PC-9 (cell line): ENCODE results near the gene INO80. TPM values are rescaled to one million over a fixed set of nuclear protein-coding genes. Genes with fewer than 3 reads are reported as not detected.
"Not testable (repeated sequence)": the region's sequence is repeated elsewhere in the genome, so short reads cannot be mapped to it uniquely, and the experiment has no call there.

Experiments
- BruUV-seq: library from RNA; stranded (reverse); fragments of 400-500 nt; replicated peaks from 2 replicates; lab custom pipeline; 2021; lab: Mats Ljungman, UMichigan
- CTCF ChIA-PET: fragments of 300-600 bp; sonication (Branson Sonifier 250); formaldehyde crosslinking; loops from one replicate; lab custom pipeline; 2022; ENCODE audit warnings: antibody characterized with exemption; lab: Charles Lee
- POLR2A ChIA-PET: fragments of 300-600 bp; sonication (Branson Sonifier 250); formaldehyde crosslinking; loops from one replicate; lab custom pipeline; 2022; ENCODE audit warnings: antibody characterized with exemption; ENCODE audit not compliant: unreplicated experiment; lab: Charles Lee
- DNase-seq, 2 experiments: peaks; one replicate each; pipeline versions ENCODE4 v3.0.0 to v3.0.0-alpha.2; 2015 to 2022; ENCODE audit warnings: mixed read lengths in 1 of 2
- H2AFZ ChIP-seq: fragments of 200-600 bp; sonication (generic); 2 replicates; pipeline ENCODE4 v1.8.1; 2017; ENCODE audit warnings: antibody characterized with exemption
- H3F3A ChIP-seq: fragments of 200-600 bp; sonication (generic); 2 replicates; pipeline ENCODE4 v1.8.1; 2017; ENCODE audit warnings: antibody characterized with exemption, mild to moderate bottlenecking, low read depth; ENCODE audit not compliant: insufficient read depth
- H3K27ac ChIP-seq: fragments of 200-600 bp; sonication (generic); 2 replicates; pipeline ENCODE4 v1.6.1; 2016; ENCODE audit warnings: mixed run types
- H3K27me3 ChIP-seq: fragments of 200-600 bp; sonication (generic); 2 replicates; pipeline ENCODE4 v1.6.1; 2016; ENCODE audit warnings: low read depth, mixed run types; ENCODE audit not compliant: insufficient read depth
- H3K36me3 ChIP-seq: fragments of 200-600 bp; sonication (generic); 2 replicates; pipeline ENCODE4 v1.6.1; 2016; ENCODE audit warnings: low read depth, mixed run types
- H3K4me1 ChIP-seq: fragments of 200-600 bp; sonication (generic); replicated peaks from 2 replicates; pipeline ENCODE4 v1.6.1; 2016; ENCODE audit warnings: mixed run types; ENCODE audit not compliant: insufficient read depth
- H3K4me2 ChIP-seq: fragments of 200-600 bp; sonication (generic); 2 replicates; pipeline ENCODE4 v1.6.1; 2017; ENCODE audit warnings: mixed run types
- H3K4me3 ChIP-seq: fragments of 200-600 bp; sonication (generic); 2 replicates; pipeline ENCODE4 v1.6.1; 2016; ENCODE audit warnings: mixed run types
- H3K79me2 ChIP-seq: fragments of 200-600 bp; sonication (generic); 2 replicates; pipeline ENCODE4 v1.6.1; 2017; ENCODE audit warnings: low read depth, mixed run types
- H3K9me2 ChIP-seq: fragments of 200-600 bp; sonication (generic); 2 replicates; pipeline ENCODE4 v1.8.1; 2017; ENCODE audit warnings: mild to moderate bottlenecking; ENCODE audit not compliant: insufficient read depth
- H3K9me3 ChIP-seq: fragments of 200-600 bp; sonication (generic); 2 replicates; pipeline ENCODE4 v1.8.1; 2016; ENCODE audit warnings: low read depth; ENCODE audit not compliant: insufficient read depth
- H4K20me1 ChIP-seq: fragments of 200-600 bp; sonication (generic); 2 replicates; pipeline ENCODE4 v1.8.1; 2017; ENCODE audit not compliant: insufficient read depth
- CTCF ChIP-seq: fragments of 200-600 bp; sonication (generic); conservative IDR thresholded peaks from 2 replicates; pipeline ENCODE4 v1.6.1; 2017; ENCODE audit warnings: mixed run types, antibody characterized with exemption, mild to moderate bottlenecking, moderate library complexity
- EZH2 ChIP-seq: fragments of 200-600 bp; sonication (generic); IDR thresholded peaks from 2 replicates; pipeline ENCODE4 v1.8.0; 2017; ENCODE audit warnings: antibody characterized with exemption, low read depth
- intact Hi-C: fragments of 100-400 bp; cut with micrococcal nuclease; formaldehyde crosslinking; loops from one replicate; pipeline ENCODE4 v1.10.0; 2022; ENCODE audit not compliant: unreplicated experiment
- total RNA-seq: library from RNA; stranded (reverse); gene quantifications from 2 replicates; pipeline ENCODE4 v1.2.3, GENCODE V29; 2021

INO80 gene
- total RNA-seq, 1 experiment from 2014 or later: 18.8 TPM

DNA sequence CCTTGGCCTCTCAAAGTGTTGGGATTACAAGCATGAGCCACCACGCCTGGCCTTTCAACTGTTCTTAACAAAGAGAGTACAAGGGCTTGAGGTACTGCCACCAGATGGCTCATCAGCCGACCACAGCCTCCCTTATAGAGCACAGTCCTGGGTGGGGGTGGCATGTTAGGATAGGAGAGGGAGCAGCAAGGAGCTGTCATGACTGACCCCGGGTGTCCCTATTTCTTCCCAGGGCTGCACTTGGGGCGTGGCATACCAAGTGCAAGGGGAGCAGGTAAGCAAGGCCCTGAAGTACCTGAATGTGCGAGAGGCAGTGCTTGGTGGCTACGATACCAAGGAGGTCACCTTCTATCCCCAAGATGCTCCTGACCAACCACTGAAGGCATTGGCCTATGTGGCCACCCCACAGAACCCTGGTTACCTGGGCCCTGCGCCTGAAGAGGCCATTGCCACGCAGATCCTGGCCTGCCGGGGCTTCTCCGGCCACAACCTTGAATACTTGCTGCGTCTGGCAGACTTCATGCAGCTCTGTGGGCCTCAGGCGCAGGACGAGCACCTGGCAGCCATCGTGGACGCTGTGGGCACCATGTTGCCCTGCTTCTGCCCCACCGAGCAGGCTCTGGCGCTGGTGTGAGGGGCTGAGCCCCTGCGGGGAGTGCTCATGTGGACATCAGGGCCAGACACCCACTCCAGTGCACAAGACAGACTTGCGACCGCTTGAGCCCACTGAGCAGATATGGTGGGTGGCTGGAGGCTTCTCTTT is 160.8 kb downstream of the INO80 start:
- POLR2A ChIA-PET: no interaction called here
- H3K4me3 ChIP-seq: no peak overlapping the region

GRCh38 chr15:40954158-40954848 is 161.8 kb downstream of the INO80 start:
- peaks cover 13% of the 10 kb centered on the region for H3K4me1 ChIP-seq
- POLR2A ChIA-PET, H3K27ac ChIP-seq, DNase-seq, BruUV-seq, H3K9me2 ChIP-seq, H2AFZ ChIP-seq, H3K79me2 ChIP-seq, H3F3A ChIP-seq, H3K27me3 ChIP-seq, H3K36me3 ChIP-seq, H3K9me3 ChIP-seq, intact Hi-C loops: not testable (repeated sequence)
- H4K20me1 ChIP-seq: peaks cover 28% of the 10 kb centered on the region
- CTCF ChIA-PET: interaction anchor here (0.7 to 0.8 kb wide), 2 partner anchors 9 to 244 kb away, joined by 3 read pairs; no protein-coding TSS in a partner anchor
- H3K4me3 ChIP-seq: peak overlapping the region; percentile 83
- peak overlapping the region; percentile 93 for H3K4me2 ChIP-seq

More for the DNA sequence above, 160.8 kb downstream of the INO80 start:
- Histone ChIP-seq H3K9me2 (no peaks in the 10 kb centered on the region), H3K4me1 (peaks cover 15% of the 10 kb centered on the region), H2AFZ (no peak overlapping the region), H3K27me3 (no peaks in the 10 kb centered on the region), H4K20me1 (peaks cover 28% of the 10 kb centered on the region), H3K36me3 (0 out of 2 replicates have a peak, but pooled peaks cover 9% of the 10 kb centered on the region), H3F3A (peaks cover 8% of the 10 kb centered on the region), H3K4me2 (peak overlapping the region; percentile 93), H3K9me3 (no peaks in the 10 kb centered on the region), H3K27ac (no peak overlapping the region), H3K79me2 (0 out of 2 replicates have a peak, but pooled peaks cover 4% of the 10 kb centered on the region)
- no TSS peak for BruUV-seq
- CTCF ChIA-PET: interaction anchor here (0.7 kb wide), 1 partner anchor 243 kb away, joined by 3 read pairs; no protein-coding TSS in a partner anchor
- intact Hi-C loops: no loop called here
- no peak for DNase-seq
- TF ChIP-seq EZH2: no peak
- TF ChIP-seq CTCF: no peak

- H3F3A ChIP-seq: peaks cover 8% of the 10 kb centered on the region
- peak overlapping the region; percentile 83 for H3K4me3 ChIP-seq
- H4K20me1 ChIP-seq: peaks cover 28% of the 10 kb centered on the region
- H3K36me3 ChIP-seq: 0 out of 2 replicates have a peak, but pooled peaks cover 9% of the 10 kb centered on the region
- TF ChIP-seq EZH2 (no peak), CTCF (no peak)
- DNase-seq: no peak
- H3K9me2 ChIP-seq: no peaks in the 10 kb centered on the region
- intact Hi-C loops: loop anchor here (2.0 kb wide), 1 partner anchor 19 kb away; no protein-coding TSS in a partner anchor
- H3K4me2 ChIP-seq: peak overlapping the region; percentile 93
- ChIA-PET CTCF (interaction anchor here (0.8 to 1.4 kb wide), 2 partner anchors 9 to 12 kb away, joined by 3 to 14 read pairs; no protein-coding TSS in a partner anchor), POLR2A (interaction anchor here (0.6 kb wide), 2 partner anchors 31 to 1322 kb away, joined by 3 to 4 read pairs; no protein-coding TSS in a partner anchor)
- no peaks in the 10 kb centered on the region for H3K9me3 ChIP-seq
- TSS peak; percentile 46 for BruUV-seq
- no peaks in the 10 kb centered on the region for H3K27me3 ChIP-seq
- 0 out of 2 replicates have a peak overlapping the region, but pooled peaks have one; percentile 55 for H2AFZ ChIP-seq
- H3K27ac ChIP-seq: no peak overlapping the region; the same call in 1 of the 2 replicates
- H3K79me2 ChIP-seq: 0 out of 2 replicates have a peak, but pooled peaks cover 4% of the 10 kb centered on the region
- H3K4me1 ChIP-seq: peaks cover 13% of the 10 kb centered on the region
These were observed 162.4 kb downstream of the INO80 start for GRCh38 chr15:40953713-40954074.
